Tibial nerve (tissue), 4 donors: ENCODE data around the gene HAGH. TPM values are rescaled to one million over a fixed set of nuclear protein-coding genes. Genes with fewer than 3 reads are reported as not detected.
"Not testable (repeated sequence)": the region's sequence is repeated elsewhere in the genome, so short reads cannot be mapped to it uniquely, and the experiment has no call there.

ENCODE experiments used
- DNase-seq, 2 donors: peaks; one replicate each; pipeline ENCODE4 v3.0.0-alpha.2; 2019; ENCODE audit warnings: low spot score in 2 of 2
- H3K27ac ChIP-seq, 4 donors: fragments of 200-600 bp; sonication (generic) in 3 of 4; one replicate each; pipeline ENCODE4 v1.5.1; 2017 to 2019; ENCODE audit warnings: mild to moderate bottlenecking in 1 of 4
- H3K27me3 ChIP-seq, 2 donors: fragments of 200-600 bp; sonication (generic) in 1 of 2; one replicate each; pipeline versions ENCODE4 v1.5.1 to v1.6.0; 2017 to 2019
- H3K36me3 ChIP-seq, 3 donors: fragments of 200-600 bp; sonication (generic); one replicate each; pipeline ENCODE4 v1.5.1; 2018 to 2019
- H3K4me1 ChIP-seq, 4 donors: fragments of 200-600 bp; sonication (generic) in 3 of 4; one replicate each; pipeline ENCODE4 v1.5.1; 2017 to 2019
- H3K4me3 ChIP-seq, 4 donors: fragments of 200-600 bp; sonication (generic) in 3 of 4; one replicate each; pipeline ENCODE4 v1.5.1; 2017 to 2019; ENCODE audit warnings: mild to moderate bottlenecking in 1 of 4, moderate library complexity in 1 of 4
- H3K9me3 ChIP-seq, 4 donors: fragments of 200-600 bp; sonication (generic) in 3 of 4; one replicate each; pipeline ENCODE4 v1.5.1; 2017 to 2019
- EP300 ChIP-seq, 2 donors: sonication (generic); formaldehyde crosslinking; IDR thresholded peaks; one replicate each; pipeline ENCODE4 v1.6.1; 2017; ENCODE audit warnings: antibody characterized with exemption in 2 of 2, mild to moderate bottlenecking in 1 of 2
- POLR2A ChIP-seq, 2 donors: fragments of 450-650 bp; IDR thresholded peaks; one replicate each; pipeline ENCODE4 v1.6.1; 2017; ENCODE audit warnings: antibody characterized with exemption in 2 of 2, mild to moderate bottlenecking in 2 of 2, moderate library complexity in 2 of 2
- WGBS, 2 donors: methylation state at CpG; one replicate each; pipeline ENCODE4 v1.1.5; 2018; 5-methylcytosine and 5-hydroxymethylcytosine counted together
- total RNA-seq, 4 donors: library from RNA; depleted of rRNA; stranded (reverse); fragments of >200 nt; gene quantifications; one replicate each; pipeline ENCODE4 v1.1.0, GENCODE V29; 2016
- TF ChIP-seq, protein P1 (sequence below), 5 experiments: fragments of 200-600 bp in 3 of 5; fragments of 450-650 bp in 2 of 5; sonication (generic) in 3 of 5; IDR thresholded peaks; one replicate each; pipeline ENCODE4 v1.5.1; 2016 to 2019; ENCODE audit warnings: antibody characterized with exemption in 5 of 5, mild to moderate bottlenecking in 3 of 5, moderate library complexity in 2 of 5

HAGH gene
- total RNA-seq, 4 donors from 2014 or later, result 89.2 to 161 (median 100) TPM

DNA sequence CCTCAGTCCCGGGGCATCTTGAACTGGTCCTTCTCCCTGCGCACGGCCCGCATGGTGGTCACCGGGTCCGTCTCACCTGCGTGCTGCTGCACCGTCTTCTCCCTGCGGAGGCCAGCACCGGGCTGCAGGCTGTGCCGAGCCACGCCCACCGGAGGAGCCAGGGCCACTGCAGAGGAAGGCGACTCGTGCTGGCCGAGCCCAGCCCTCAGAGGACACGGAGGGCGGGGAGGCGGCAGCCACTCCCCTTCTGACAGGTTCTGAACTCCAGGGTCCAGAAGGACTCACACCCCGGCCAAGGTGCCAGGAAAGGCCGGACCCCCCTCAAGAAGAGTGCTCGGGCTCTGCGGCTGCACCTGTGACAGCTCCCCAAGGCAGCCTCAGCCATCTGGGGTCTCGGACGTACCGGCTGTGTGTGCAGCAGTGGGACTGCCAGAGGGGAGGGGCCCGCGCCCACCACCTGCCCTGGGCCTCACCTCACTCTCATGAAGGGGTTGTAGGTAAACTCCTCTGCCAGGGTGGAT, 17.3 kb downstream of the HAGH start:
- H3K9me3 ChIP-seq, result no peaks in the 10 kb centered on the region
- TF ChIP-seq, protein P1, sequence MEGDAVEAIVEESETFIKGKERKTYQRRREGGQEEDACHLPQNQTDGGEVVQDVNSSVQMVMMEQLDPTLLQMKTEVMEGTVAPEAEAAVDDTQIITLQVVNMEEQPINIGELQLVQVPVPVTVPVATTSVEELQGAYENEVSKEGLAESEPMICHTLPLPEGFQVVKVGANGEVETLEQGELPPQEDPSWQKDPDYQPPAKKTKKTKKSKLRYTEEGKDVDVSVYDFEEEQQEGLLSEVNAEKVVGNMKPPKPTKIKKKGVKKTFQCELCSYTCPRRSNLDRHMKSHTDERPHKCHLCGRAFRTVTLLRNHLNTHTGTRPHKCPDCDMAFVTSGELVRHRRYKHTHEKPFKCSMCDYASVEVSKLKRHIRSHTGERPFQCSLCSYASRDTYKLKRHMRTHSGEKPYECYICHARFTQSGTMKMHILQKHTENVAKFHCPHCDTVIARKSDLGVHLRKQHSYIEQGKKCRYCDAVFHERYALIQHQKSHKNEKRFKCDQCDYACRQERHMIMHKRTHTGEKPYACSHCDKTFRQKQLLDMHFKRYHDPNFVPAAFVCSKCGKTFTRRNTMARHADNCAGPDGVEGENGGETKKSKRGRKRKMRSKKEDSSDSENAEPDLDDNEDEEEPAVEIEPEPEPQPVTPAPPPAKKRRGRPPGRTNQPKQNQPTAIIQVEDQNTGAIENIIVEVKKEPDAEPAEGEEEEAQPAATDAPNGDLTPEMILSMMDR (IDR thresholded peaks at IDR 0.05), result no peak
- TF ChIP-seq POLR2A (IDR thresholded peaks at IDR 0.05) (no peak), EP300 (IDR thresholded peaks at IDR 0.05) (no peak)
- H3K36me3 ChIP-seq, result peaks cover 0 to 73% (median 12%) of the 10 kb centered on the region in 3 donors
- peaks cover 0 to 9% (median 0%) of the 10 kb centered on the region in 4 donors for H3K4me1 ChIP-seq
- no peak overlapping the region for H3K27ac ChIP-seq
- 82 to 88% methylated on average over 15 to 24 of the region's 28 CpGs for WGBS, 2 donors
- H3K27me3 ChIP-seq, result no peaks in the 10 kb centered on the region
- DNase-seq, result no peak
- no peak overlapping the region for H3K4me3 ChIP-seq

DNA sequence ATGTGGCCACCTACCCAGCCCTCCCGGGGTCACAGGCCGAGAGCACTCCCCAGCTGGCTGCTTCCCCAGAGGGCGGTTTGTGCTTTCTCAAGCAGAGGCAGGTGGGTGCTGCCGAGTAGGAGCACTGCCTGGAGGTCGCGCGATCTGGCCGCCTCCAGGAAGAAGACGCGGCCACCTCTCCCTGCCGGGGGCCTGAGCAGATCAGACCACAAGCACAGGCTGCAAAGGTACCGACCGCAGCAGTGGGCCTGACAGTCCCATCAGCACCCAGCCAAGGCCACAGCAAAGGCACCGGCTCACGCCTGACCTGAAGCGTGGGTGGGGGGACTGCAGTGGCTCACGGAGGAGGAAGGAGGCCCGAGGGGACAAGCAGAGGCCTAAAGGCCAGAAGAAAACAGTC, 17.9 kb downstream of the HAGH start:
- H3K36me3 ChIP-seq, result peaks cover 0 to 69% (median 12%) of the 10 kb centered on the region in 3 donors
- H3K4me1 ChIP-seq, result peaks cover 0 to 9% (median 0%) of the 10 kb centered on the region in 4 donors
- DNase-seq, result no peak
- H3K9me3 ChIP-seq, result no peaks in the 10 kb centered on the region
- no peak overlapping the region for H3K27ac ChIP-seq
- H3K27me3 ChIP-seq, result no peaks in the 10 kb centered on the region
- no peak overlapping the region for H3K4me3 ChIP-seq
- TF ChIP-seq, protein P1 (IDR thresholded peaks at IDR 0.05), result no peak
- TF ChIP-seq EP300 (IDR thresholded peaks at IDR 0.05), result no peak
- no peak for TF ChIP-seq POLR2A (IDR thresholded peaks at IDR 0.05)
- WGBS, 2 donors, result 79 to 82% methylated on average over 16 to 18 of the region's 18 CpGs

DNA sequence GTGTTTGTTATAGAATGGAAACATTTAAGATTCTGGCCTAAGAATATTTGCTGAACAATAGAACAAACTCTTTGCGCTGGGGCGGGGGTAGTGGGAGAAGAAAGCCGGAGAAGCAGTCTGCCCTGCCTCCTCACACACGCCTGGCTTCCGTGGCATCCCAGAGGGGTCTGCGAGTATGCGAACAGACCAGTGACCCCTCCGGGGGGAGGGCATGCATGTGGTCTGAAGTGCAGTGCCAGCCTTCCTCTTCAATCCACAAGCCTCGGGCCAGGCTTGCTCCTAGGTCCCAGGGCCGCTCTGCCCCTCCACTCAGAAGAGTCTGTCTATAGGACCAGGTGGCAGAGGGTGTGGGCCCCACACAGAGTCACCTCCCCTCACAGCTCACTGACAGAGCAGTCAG, 19.0 kb downstream of the HAGH start:
- WGBS, 2 donors, result 75 to 90% methylated on average over 10 of the region's 10 CpGs

GRCh38 chr16:1800701-1801100, 25.9 kb downstream of the HAGH start:
- no peak overlapping the region for H3K4me3 ChIP-seq
- H3K36me3 ChIP-seq, result peaks cover 0 to 17% (median 0%) of the 10 kb centered on the region in 3 donors
- H3K27ac ChIP-seq, result no peak overlapping the region
- no peaks in the 10 kb centered on the region for H3K4me1 ChIP-seq
- TF ChIP-seq, protein P1 (IDR thresholded peaks at IDR 0.05), result no peak
- TF ChIP-seq POLR2A (IDR thresholded peaks at IDR 0.05) (no peak), EP300 (IDR thresholded peaks at IDR 0.05) (no peak)
- 81% methylated on average over 10 of the region's 10 CpGs for WGBS, 2 donors
- H3K27me3 ChIP-seq, result no peaks in the 10 kb centered on the region
- no peak for DNase-seq
- peaks cover 0 to 15% (median 0%) of the 10 kb centered on the region in 4 donors for H3K9me3 ChIP-seq

More for the DNA sequence above, 19.0 kb downstream of the HAGH start:
- no peak for DNase-seq
- Histone ChIP-seq H3K36me3 (peaks cover 0 to 58% (median 12%) of the 10 kb centered on the region in 3 donors), H3K4me1 (peaks cover 0 to 2% (median 0%) of the 10 kb centered on the region in 4 donors), H3K4me3 (no peak overlapping the region), H3K9me3 (no peaks in the 10 kb centered on the region), H3K27ac (no peak overlapping the region), H3K27me3 (no peaks in the 10 kb centered on the region)
- TF ChIP-seq, protein P1 (IDR thresholded peaks at IDR 0.05), result no peak
- no peak for TF ChIP-seq EP300 (IDR thresholded peaks at IDR 0.05)
- TF ChIP-seq POLR2A (IDR thresholded peaks at IDR 0.05), result no peak

GRCh38 chr16:1799263-1799662, 27.4 kb downstream of the HAGH start:
- H3K27ac ChIP-seq, DNase-seq, H3K4me1 ChIP-seq, H3K27me3 ChIP-seq, H3K4me3 ChIP-seq: not testable (repeated sequence)
- Histone ChIP-seq H3K9me3 (peaks cover 0 to 15% (median 0%) of the 10 kb centered on the region in 4 donors), H3K36me3 (peaks cover 0 to 12% (median 0%) of the 10 kb centered on the region in 3 donors)
- 87 to 92% methylated on average over 5 of the region's 5 CpGs for WGBS, 2 donors
